SK-N-MC (cell line): Measurements from ENCODE around the gene ZNF770.

Source experiments
- EZH2 ChIP-seq: fragments of 200-600 bp; sonication (generic); IDR thresholded peaks from one replicate; pipeline ENCODE4 v1.6.1; 2017; ENCODE audit warnings: antibody characterized with exemption
- POLR2AphosphoS5 ChIP-seq: IDR thresholded peaks from 2 replicates; pipeline ENCODE4 v1.6.1; 2012; ENCODE audit warnings: mild to moderate bottlenecking, low read depth, low read length, borderline replicate concordance

GRCh38 chr15:34942363-34942762 lies 45.7 kb downstream of the ZNF770 start:
- TF ChIP-seq POLR2AphosphoS5 (no peak), EZH2 (no peak)
